CD4-positive, alpha-beta T cell treated with Interleukin-15 for 4 hours (primary cell): ENCODE data around the gene CFDP1.

ENCODE experiments used
- DNase-seq: peaks from one replicate; pipeline ENCODE4 v3.0.0-alpha.2; 2020; ENCODE audit warnings: low spot score

CFDP1 gene

DNA sequence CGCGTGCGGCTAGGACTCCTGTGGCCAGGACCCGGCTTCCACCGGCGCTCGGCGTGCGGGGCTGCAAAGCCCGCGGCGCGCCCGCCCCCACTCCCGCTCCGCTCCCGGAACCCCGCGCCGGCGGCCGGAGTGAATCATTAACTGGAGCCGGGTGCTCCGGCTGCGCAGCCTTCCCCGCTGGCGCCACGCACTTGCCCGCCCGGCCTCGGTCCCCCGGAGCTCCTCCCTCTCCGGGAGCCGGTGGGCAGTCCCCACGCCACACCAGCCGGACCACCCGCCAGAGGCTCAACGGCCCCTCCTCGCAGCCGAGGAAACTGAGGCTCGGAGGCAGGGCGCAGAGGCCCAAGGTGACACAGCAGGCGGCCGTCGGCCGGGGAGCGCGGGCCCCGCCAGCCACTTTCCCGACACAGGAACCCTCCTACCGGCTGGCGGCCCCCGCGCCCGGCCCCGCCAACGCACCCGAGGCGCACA lies 182.5 kb downstream of the CFDP1 start:
- DNase-seq = no peak

DNA sequence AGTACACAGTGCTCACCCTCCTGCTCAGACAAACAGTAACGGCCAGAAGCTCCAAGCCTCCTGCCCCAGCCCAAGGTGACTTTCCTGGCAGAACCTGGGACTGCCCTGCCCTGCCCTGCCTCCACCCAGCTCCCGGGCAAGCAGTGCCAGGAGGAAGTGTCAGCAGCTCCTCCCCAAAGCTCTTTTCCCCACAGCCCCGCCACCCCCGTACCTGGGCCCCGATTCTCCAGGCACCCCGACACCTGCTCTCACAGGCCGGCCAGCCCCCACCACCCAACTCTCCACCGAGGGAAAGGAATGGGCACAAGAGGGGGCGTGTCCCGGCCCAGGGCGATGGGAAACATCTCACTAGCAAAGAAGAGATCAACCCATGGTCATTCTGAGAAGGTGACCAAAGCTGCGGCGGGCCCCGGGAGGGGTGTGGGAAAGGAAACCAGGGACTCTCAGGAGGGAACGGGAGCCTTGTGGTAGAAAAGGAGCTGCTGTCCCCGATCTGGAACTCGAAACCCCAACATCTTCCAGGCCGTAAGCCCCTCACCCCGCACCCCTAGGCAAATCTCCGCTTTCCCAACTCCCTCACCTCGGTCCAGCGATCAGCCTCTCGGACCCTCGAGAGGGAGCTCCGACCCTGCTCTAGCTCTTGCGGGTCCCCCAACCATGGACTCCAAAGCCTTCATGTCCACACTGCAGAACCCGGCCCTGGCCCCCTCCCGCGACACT lies 183.1 kb downstream of the CFDP1 start:
- DNase-seq = no peak

DNA sequence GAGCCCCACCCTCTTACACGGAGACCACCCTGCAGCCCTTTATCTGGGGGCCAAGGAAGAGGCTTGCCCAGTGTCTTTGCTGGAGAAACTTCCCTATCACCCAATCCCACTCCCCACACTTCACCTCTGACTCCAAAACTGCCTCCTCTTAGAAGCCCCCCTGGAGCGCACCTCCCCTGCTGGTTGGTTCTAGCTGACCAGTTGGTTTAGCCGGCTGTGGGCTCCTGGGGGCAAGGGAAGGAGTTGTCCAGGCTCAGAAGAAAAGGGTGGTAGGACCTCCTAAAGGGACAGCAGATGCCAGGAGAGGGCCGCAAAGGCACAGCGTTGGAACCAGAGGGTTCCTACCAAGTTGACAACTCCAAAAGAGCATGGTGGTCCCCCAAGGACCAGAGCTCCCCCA lies 183.9 kb downstream of the CFDP1 start:
- DNase-seq = no peak

DNA sequence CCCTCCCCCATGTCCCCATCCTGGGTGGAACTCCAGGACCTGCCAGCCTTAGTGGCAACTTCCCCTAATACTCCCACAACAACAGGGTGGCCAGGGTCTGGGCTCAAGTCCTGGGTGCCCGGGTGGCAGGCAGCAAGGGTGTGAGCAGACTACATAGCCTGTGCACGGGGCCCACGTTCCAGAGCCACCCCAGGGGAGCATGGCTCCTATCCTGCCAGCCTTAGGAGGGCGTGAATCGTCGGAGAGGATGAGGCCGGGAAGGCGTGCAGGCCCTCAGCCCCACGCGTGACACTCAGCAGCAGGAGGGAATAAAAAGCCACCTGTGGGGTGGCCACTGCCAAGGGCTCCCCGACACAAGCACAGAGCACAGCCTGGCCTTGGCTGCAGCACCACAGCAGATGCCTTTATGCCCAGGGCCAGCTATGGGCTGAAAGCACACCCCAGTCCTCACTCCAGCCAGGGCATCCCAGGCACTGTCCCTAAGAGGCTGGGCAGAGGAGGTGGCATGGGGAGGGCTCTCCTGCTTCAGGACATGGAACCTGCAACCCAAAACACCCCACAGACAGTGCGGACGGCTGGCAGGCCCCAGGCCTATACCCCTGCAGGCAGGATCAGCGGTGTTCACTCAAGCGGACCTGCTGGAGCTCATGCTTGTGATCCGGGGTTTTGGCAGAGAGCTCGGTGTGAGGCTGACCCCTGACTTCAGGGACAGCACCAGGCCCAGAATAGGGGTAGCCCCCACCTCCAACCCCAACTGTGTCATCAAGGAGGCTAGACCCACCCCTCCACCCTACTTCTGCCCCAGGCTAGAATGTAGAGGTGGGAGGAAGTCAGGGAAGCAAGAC lies 184.5 kb downstream of the CFDP1 start:
- no peak for DNase-seq

DNA sequence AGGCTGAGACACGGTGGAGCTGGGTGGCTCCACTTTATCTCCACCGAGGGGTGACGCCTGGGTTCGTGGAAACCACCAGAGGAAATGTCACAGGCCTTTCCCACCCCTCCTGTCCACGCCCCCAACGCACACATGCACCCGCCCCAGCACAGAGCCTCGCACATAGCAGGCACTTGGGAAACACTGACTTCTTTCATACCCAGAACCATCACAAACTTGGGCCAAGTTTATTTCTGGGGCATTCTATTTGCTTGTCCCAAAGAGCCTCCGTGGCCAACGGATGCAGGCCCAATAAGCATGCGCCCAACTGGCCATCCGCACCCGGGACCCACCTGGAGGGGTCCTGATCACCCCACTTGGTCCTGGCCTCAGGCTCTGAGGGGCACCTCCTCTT lies 185.2 kb downstream of the CFDP1 start:
- no peak for DNase-seq

DNA sequence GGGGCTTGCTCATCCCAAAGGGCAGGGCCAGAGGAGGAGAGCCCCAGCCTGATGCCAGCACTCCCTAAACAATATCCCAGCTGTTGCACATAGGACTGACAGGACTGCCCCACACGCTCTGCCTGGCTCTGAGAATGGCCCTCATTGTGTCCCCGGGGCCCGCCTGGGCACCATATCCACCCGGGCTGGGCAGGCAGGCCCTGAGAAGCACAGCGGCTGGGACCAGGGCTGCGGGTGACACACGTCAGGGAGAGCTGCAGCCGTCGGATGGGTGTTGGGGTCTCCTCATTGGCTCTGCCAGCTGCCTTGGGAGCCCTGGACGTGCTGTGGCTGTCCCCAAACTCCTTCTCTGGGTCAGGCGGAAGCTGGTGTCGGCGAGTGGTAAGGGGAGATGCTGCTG lies 186.1 kb downstream of the CFDP1 start:
- no peak for DNase-seq

DNA sequence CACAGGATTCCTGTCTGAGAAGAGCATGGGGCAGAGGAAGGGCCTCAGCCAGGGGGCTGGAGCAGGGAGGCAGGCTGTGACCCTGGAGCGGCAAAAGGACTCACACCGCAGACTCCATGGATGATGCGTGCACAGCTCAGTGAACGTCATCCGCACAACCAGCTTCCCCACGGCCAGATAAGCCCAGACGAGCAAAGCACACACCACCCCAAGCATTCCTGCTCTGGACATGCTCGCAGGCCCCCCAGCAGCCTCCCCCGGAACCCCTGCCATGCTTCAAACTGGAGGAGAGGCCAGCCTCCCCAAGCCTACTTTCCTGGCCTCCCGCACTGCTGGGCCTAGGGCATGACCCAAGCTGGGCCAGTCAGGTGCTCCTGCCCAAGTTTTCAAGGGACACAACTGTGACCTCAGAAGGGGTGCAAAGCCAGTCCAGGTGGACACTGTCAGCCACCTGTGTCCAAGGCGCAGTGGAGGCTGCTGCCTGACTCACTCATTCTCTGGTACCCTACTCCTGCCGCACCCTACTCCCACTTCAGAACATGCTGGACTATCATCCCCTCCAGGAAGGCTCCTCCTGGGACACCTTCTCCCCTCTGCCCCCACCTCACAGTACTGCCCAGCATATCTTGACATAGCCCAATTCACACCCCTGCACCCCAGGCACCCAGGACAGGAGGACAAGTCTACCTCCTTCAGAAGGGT lies 186.6 kb downstream of the CFDP1 start:
- DNase-seq = no peak

DNA sequence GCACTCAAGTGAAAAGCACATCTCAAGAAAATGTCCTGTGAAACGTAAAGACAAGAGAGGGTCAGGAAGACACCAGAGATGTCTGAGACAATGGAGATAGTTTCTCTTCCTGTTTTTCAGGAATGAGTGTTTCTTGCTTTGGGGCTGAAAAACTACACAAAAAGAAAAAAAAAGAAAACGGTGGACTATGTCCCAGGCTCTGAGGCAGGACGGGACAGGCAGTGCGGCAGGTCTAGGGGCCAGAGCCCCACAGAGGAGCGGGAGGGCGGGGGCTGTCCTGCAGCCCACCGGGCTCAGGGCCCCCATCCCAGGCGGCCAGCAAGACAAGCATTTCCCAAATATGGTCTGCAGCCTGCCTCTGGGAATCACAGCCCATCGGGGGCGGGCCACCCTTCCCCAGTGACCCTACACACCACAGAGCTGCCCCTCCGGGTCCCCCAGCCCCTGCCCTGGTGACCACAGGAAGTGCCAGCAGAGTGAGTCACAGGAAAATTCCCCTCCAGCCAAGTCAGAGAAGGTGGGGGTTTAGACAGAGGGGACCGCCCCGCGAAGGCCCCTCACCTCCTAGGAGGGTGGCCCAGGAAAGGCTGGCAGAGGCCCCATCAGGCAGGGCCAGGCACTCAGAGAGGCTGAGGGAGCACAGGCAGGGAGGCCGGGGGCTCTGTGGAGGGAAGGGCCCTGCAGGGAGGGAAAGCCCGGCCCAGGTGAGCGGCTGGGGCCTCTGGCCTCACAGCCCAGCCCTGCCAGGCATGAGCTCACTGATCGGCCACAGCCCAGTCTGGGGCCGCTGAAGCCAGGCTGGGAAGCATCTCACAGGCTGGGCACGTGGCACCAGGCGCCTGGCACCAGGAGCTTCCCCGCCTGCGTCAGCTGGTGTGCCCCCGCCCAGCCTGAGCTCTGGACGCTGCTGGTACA lies 188.2 kb downstream of the CFDP1 start:
- no peak for DNase-seq

DNA sequence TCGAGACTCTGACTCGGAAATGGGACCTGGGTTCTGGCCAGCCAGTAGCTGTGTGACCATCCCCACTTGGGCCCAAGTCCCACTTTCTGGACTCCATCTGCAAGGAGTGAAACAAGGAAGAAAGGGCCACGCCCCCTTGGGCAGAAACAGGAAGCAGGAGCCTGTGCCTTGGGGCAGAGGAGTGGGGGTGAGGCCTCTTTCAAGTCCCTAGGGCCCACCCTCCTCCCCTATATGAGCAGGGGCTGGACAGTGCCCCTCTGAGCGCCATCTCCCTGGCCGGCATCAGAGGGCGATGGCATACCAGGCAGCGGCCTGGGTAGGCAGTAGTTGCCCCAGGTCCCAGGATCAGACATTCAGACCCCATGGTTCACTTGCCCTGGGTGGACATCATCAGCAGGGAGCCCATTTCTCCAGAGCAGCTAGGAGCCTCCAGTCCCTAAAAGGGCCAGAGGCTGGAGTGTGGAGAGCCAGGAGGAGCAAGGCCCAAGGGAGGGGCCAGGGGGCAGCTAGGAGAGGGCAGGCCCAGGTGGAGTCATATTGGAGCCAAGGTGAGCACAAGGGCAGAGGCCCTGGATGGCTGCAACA lies 189.0 kb downstream of the CFDP1 start:
- no peak for DNase-seq
